ENCODE results near the gene GPR119.
"Not testable (repeated sequence)": the region's sequence is repeated elsewhere in the genome, so short reads cannot be mapped to it uniquely, and the experiment has no call there.

Gene GPR119

GRCh38 chrX:130385520-130385919, at the start of gene GPR119:
Gene GPR119, minus strand, starts transcription at chrX:130385674. Its CDS starts 227 bp downstream, at chrX:130385447.
- ATAC-seq, result no peak

- not testable (repeated sequence) for ATAC-seq
Measured at GRCh38 chrX:130429236-130429635, 43.8 kb upstream of the GPR119 start.

- no peak for ATAC-seq
Measured at GRCh38 chrX:130426531-130426930, 41.1 kb upstream of the GPR119 start.

- no peak for ATAC-seq
Measured at GRCh38 chrX:130419263-130419662, 33.8 kb upstream of the GPR119 start.

GRCh38 chrX:130418740-130419139, 33.3 kb upstream of the GPR119 start:
- no peak for ATAC-seq

GRCh38 chrX:130418066-130418465, 32.6 kb upstream of the GPR119 start:
- no peak for ATAC-seq

- no peak for ATAC-seq
Measured at GRCh38 chrX:130416785-130417184, 31.3 kb upstream of the GPR119 start.

GRCh38 chrX:130415201-130415600, 29.7 kb upstream of the GPR119 start:
- peak; percentile 33 to 67 for ATAC-seq

- no peak for ATAC-seq
Measured at GRCh38 chrX:130414800-130415199, 29.3 kb upstream of the GPR119 start.

- no peak for ATAC-seq
Measured at GRCh38 chrX:130413415-130413814, 27.9 kb upstream of the GPR119 start.

GRCh38 chrX:130402208-130402684, 16.8 kb upstream of the GPR119 start:
- ATAC-seq, result no peak

GRCh38 chrX:130401415-130402207, 16.1 kb upstream of the GPR119 start, which contains the start of gene RBMX2:
Gene RBMX2, plus strand, starts transcription at chrX:130401987. Its CDS starts 46 bp downstream, at chrX:130402033.
- peak; percentile 85 to 89 for ATAC-seq

- no peak for ATAC-seq
Measured at GRCh38 chrX:130395341-130395740, 9.9 kb upstream of the GPR119 start.

- no peak for ATAC-seq
Measured at GRCh38 chrX:130393451-130394074, 8.1 kb upstream of the GPR119 start.

GRCh38 chrX:130386408-130386808, 934 bp upstream of the GPR119 start:
- no peak for ATAC-seq

GRCh38 chrX:130378024-130378669, 7.3 kb downstream of the GPR119 start:
- no peak for ATAC-seq

GRCh38 chrX:130376077-130376476, 9.4 kb downstream of the GPR119 start:
- no peak for ATAC-seq

GRCh38 chrX:130352050-130352449, 33.4 kb downstream of the GPR119 start:
- not testable (repeated sequence) for ATAC-seq

GRCh38 chrX:130351567-130351966, 33.9 kb downstream of the GPR119 start:
- ATAC-seq, result no peak

GRCh38 chrX:130347321-130347720, 38.2 kb downstream of the GPR119 start:
- no peak for ATAC-seq

- ATAC-seq, result no peak
Measured at GRCh38 chrX:130343411-130343810, 42.1 kb downstream of the GPR119 start.

- ATAC-seq, result no peak
Measured at GRCh38 chrX:130340271-130340670, 45.2 kb downstream of the GPR119 start.

Measured in activated CD4-positive, CD25-positive, alpha-beta regulatory T cell treated with anti-CD3 and anti-CD28 coated beads, Interleukin-2, amount 50 U/mL, for 24 hours (primary cell).